Stimulated activated CD8-positive, alpha-beta memory T cell treated with anti-CD3 and anti-CD28 coated beads, Interleukin-7, amount 100 ng/mL, for 48 hours (primary cell): ENCODE data around the gene MAPK12.
"Not testable (repeated sequence)": the region's sequence is repeated elsewhere in the genome, so short reads cannot be mapped to it uniquely, and the experiment has no call there.

Experiments used
- DNase-seq, 2 donors: peaks; one replicate each; pipeline ENCODE4 v3.0.0-alpha.2; 2020; ENCODE audit warnings: low read depth in 1 of 2; ENCODE audit errors: extremely low read depth in 1 of 2

MAPK12 gene

GRCh38 chr22:50282361-50283155 is 21.1 kb upstream of the MAPK12 start:
- no peak for DNase-seq

DNA sequence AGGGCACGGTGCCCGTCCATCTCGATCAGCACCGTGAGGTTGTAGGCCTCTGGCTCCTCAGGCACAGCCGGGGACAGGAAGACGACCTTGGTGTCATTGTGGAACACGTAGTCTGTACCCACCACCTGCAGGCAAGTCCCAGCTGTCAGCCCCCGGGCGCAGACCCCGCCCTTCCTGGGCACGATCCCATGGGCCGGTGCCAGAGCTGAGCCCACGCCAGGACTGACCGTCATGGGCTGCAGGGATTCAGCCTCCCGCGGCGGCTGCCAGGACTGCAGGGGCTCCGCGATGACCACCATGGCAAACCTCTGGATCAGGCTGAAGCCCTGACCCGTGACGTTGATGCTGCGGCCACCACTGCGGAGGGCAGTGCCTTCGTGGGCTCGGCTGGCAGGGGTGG is 20.5 kb upstream of the MAPK12 start:
- no peak for DNase-seq

DNA sequence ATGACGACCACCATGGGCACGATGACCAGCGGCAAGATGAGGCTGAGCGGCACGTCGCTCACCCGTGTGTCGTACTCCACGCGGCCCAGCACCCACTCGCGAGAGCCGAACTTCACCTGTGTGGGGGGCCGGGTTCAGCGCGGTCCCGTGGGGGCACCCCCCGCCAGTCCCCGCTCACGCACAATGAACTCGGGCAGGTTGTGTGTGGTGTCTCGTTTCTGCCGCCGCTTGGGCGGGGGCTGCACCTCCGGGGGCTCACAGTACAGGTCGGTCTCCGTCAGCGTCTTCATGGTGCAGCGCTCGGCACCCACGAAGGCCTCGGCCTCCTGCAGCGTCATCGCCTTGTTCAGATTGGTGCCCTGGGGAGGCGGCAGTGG is 19.9 kb upstream of the MAPK12 start:
- DNase-seq = no peak

- no peak for DNase-seq
Observed at GRCh38 chr22:50280708-50281383, 19.4 kb upstream of the MAPK12 start.

DNA sequence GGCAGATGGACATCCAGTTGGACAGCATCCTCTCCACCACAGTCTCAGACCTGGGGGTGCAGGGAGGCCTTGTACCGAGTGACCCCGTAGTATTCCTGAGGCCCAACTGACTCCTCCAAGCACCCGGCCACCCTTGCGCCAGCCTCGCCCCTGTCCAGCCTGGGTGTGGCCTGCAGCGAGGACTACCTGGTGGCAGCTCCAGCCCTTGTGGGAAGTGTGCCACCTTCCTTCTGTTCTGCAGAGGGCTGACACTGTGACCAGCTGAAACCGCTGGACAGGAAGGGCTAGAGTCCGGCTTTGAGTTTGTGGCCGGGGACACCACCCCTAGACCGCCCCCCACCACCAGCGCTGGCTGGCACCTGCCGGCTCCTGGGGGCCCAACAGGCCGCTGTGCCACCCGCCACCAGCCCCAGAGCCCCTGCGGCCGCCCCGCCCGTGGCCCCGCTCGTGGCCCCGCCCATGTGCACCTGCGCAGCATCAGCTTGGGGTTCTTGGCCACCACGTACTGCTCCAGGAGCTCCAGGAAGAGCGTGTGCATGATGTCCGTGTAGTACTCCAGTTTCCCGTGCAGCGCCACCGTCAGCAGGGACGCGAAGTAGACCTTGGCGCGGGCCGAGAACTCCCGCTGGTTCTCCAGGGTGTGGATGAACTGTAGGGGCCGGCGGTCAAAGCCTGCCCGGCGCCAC is 18.7 kb upstream of the MAPK12 start:
- DNase-seq = no peak

GRCh38 chr22:50278956-50279619 is 17.6 kb upstream of the MAPK12 start:
- DNase-seq = no peak

DNA sequence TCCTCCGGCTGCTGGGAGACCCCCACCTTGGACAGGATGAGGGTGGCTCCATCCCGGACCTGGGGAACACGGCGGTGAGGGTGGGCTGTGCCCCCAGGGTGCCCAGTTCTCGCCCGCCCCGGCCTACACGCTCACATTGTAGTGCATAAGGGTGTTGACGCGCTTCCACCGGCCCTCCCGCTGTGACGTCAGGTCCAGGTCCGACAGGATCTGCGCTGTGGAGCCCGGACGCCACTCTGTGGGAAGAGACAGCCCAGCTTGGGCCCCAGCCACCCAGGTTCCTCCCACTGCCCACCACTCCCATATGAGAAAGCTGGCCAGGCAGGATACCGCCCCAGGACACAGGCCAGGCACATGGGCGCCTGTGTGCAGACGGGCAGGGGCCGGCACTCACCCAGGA is 17.0 kb upstream of the MAPK12 start:
- DNase-seq = no peak

DNA sequence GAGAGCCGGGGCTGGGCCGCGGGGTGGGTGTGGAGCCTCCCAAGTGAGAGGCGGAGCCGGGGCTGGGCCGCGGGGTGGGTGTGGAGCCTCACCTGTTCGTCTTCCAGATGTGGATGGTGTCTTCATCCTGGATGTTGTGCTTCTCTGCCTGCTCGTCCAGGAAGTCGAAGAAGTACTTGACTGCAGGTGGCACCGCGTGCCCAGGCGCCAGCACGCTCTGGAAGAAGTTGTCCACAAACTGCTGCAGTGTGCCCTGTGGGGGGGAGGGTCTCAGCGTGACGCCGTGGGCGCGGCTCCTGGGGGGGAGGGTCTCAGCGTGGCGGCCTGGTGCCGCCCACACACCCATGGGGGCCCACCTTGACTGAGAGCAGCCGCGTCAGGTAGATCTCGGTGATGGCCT is 16.3 kb upstream of the MAPK12 start:
- no peak for DNase-seq

- peak in 1 of 2 donors; percentile 41 for DNase-seq
Observed at GRCh38 chr22:50276143-50276542, 14.7 kb upstream of the MAPK12 start.

DNA sequence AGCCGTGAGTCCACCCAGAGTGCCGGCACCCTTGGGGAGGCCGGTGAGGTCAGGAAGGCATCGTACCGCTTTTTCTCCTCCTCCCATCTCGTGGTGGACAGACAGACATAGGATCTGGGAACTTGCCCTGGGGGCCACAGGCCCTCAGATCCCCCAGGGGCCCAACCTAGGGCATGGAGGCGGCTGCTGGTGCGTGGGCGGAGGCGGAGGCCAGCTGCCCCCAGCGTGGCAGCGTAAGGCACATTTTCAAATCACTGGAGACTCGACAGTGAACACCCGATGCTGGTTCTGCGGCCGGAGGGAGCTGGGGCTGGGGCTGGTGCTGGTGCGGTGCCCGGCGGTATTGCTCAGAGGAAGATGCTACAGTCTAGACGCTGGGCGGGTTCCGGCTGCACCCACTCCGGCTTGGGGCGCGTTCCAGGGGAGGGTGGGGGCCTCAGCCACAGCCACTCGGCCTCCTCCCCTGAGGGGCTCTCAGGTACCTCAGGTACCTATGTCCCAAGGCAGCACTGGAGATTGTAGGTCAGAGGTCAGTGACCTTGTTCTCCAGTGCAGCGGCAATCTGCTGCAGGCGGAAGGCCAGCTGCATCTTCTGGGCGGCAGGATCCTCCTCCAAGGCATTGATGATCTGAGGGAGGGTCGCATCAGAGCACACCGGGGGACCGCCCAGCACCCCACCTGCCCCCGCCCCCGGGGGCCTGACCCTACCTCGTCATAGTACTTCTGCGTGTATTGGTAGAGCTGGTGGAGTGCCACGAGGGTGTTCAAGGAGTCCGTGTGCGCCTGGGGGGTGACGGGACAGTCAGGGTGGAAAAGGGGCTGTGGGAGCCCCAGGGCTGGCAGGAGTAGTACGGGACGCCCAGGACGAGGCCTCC is 13.9 kb upstream of the MAPK12 start:
- no peak for DNase-seq

- no peak for DNase-seq
Observed at GRCh38 chr22:50274771-50275170, 13.3 kb upstream of the MAPK12 start.

DNA sequence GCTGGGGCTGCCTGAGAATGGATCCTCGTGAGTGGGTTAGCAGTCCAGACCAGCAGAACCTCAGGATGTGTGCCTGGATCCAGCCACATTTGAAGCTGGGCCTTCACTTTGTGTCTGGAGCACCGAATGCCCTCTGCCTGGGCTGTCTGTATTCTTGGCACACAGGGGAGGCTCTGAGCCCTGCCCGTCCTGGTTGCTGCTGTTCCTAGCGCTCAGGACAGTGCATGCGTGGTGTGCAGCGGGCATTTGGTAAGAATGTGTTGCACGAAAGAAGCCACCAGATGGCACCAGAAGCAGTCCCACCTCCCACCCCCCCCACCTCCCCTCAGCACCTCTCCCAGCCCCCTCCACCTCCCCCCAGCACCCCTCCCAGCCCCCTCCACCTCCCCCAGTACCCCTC is 12.8 kb upstream of the MAPK12 start:
- DNase-seq = no peak

GRCh38 chr22:50273781-50274180 is 12.3 kb upstream of the MAPK12 start:
- DNase-seq = not testable (repeated sequence)

GRCh38 chr22:50273352-50273751 is 11.9 kb upstream of the MAPK12 start:
- not testable (repeated sequence) for DNase-seq

DNA sequence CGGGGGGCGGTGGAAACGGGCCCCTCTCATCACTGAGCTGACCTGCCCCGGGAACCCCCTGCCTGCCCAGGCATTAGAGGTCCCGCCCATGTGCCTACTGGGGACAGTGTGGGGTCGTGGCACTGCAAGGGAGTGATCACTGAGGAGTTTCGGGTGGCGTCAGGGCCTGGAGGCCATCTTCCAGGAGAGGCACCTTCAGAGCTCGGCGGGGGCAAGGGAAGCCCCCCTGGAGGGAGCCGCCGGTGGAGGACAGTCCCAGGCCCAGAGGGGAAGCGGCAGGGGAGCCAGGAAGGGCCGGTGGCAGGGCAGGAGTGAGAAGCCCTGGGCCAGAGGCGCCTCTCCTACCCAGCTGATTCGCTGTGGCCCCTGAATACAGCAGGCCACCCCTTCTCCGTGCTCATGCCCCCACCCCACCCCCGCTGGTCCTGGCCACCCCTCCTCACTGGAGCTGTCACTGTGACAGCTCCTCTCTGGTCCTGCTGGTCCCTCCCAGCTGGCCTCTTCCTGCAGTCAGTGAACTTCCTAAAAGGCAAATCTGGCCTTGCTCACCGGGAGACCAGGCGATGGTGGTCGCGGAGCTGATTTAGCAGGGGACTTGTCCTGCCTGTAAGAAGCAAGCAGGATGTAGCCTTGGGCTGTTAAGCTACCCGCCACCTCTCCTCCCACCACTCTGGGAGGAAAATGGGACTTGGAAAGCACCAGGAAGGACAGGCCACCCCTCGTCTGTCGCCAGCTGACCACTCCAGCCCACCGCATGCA is 10.7 kb upstream of the MAPK12 start:
- no peak for DNase-seq

- no peak for DNase-seq
Observed at GRCh38 chr22:50271519-50271970, 10.1 kb upstream of the MAPK12 start.

- peak in 1 of 2 donors; percentile 45 for DNase-seq
Observed at GRCh38 chr22:50270666-50271394, 9.3 kb upstream of the MAPK12 start.

DNA sequence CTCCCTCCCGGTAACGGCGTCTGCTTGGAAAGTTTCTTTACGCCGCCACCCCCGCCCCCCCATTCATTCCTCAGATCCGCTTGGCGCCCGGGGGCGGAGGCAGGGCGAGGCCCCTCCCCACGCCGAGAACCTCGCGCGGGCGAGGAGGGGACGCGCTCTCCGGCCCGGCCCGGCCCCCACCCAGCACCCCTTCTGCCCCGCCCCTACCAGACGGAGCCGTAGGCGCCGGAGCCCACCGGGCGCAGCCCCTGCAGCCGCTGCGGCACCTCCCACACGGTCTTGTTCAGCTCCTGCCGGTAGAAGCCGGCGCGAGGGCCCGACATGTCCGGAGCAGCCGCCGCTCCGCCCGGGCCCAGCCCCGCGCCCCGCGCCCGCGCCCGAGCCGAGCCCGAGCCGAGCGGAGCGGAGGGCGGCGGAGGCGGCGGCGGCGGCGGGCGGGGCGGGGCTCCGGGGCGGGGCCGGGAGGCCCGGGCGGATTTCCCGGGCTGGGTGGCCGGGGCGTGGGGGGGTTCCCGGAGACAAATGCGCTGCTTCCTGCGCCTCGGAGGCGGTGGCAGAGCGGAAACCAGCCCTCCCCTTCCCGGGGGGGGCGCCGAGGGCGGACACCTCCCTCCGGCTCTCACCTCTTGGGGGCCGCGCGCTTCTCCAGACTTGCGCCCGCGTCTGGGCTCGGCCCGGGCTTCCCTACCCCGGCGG is 8.6 kb upstream of the MAPK12 start, which contains the start of gene MAPK11:
MAPK11 (minus strand) TSS at position 411 of the 696 bp plus-strand sequence; CDS start at position 323, 88 bp downstream.
- DNase-seq = peak; percentile 34 to 56
